Stomach (tissue), 4 donors: Measurements from ENCODE around the gene ADCY5.

Source experiments
- CTCF ChIP-seq, 7 experiments: fragments of 450-650 bp in 4 of 7; fragments of 200-600 bp in 3 of 7; sonication (generic) in 3 of 7; IDR thresholded peaks; one replicate each; pipeline ENCODE4 v1.5.1; 2016 to 2019; ENCODE audit warnings: antibody characterized with exemption in 7 of 7, control low read depth in 2 of 7, mild to moderate bottlenecking in 1 of 7
- POLR2A ChIP-seq, 4 donors: fragments of 450-650 bp; IDR thresholded peaks; one replicate each; pipeline ENCODE4 v1.6.1; 2016; ENCODE audit warnings: antibody characterized with exemption in 4 of 4, control low read depth in 2 of 4, mild to moderate bottlenecking in 1 of 4, moderate library complexity in 1 of 4

- no peak for TF ChIP-seq CTCF (IDR thresholded peaks at IDR 0.05)
- no peak for TF ChIP-seq POLR2A (IDR thresholded peaks at IDR 0.05)
Measured at GRCh38 chr3:123444023-123444422, 4.9 kb downstream of the ADCY5 start.
